H9 (cell line): ENCODE measurements around the gene PPL. TPM values are rescaled to one million over a fixed set of nuclear protein-coding genes. Genes with fewer than 3 reads are reported as not detected.

Experiments used
- DNase-seq: peaks from one replicate; pipeline ENCODE4 v3.0.0-alpha.2; 2017
- H2AFZ ChIP-seq: one replicate; pipeline ENCODE4 v1.6.1; 2013; ENCODE audit warnings: mild to moderate bottlenecking, low read length, control low read depth, moderate library complexity
- H2AK5ac ChIP-seq: 2 replicates; pipeline ENCODE4 v1.6.1; 2013; ENCODE audit warnings: low read length, control low read depth, mixed read lengths; ENCODE audit not compliant: insufficient read length
- H2BK120ac ChIP-seq: one replicate; pipeline ENCODE4 v1.6.1; 2013; ENCODE audit warnings: low read depth, mild to moderate bottlenecking, low read length, control low read depth, inconsistent platforms; ENCODE audit not compliant: poor library complexity, severe bottlenecking
- H2BK12ac ChIP-seq: 2 replicates; pipeline ENCODE4 v1.6.1; 2013; ENCODE audit warnings: low read length, control low read depth, mixed read lengths, low read depth; ENCODE audit not compliant: insufficient read length
- H2BK15ac ChIP-seq: 2 replicates; pipeline ENCODE4 v1.6.1; 2013; ENCODE audit warnings: low read depth, low read length, control low read depth
- H2BK20ac ChIP-seq: one replicate; pipeline ENCODE4 v1.6.1; 2013; ENCODE audit warnings: low read depth, mild to moderate bottlenecking, low read length, control low read depth, inconsistent platforms; ENCODE audit not compliant: poor library complexity, severe bottlenecking
- H2BK5ac ChIP-seq: 2 replicates; pipeline ENCODE4 v1.6.1; 2013; ENCODE audit warnings: low read length, control low read depth, mixed read lengths; ENCODE audit not compliant: insufficient read length
- H3K14ac ChIP-seq: 2 replicates; pipeline ENCODE4 v1.6.1; 2013; ENCODE audit warnings: low read length, control low read depth; ENCODE audit not compliant: insufficient read depth
- H3K18ac ChIP-seq: 2 replicates; pipeline ENCODE4 v1.6.1; 2013; ENCODE audit warnings: low read depth, mild to moderate bottlenecking, mixed read lengths, low read length, control low read depth; ENCODE audit not compliant: insufficient read length
- H3K23ac ChIP-seq: 2 replicates; pipeline ENCODE4 v1.6.1; 2013; ENCODE audit warnings: low read length, control low read depth, mixed read lengths, low read depth; ENCODE audit not compliant: insufficient read length
- H3K23me2 ChIP-seq: 2 replicates; pipeline ENCODE4 v1.6.1; 2013; ENCODE audit warnings: low read depth, mild to moderate bottlenecking, mixed read lengths, low read length, control low read depth; ENCODE audit not compliant: insufficient read length, poor library complexity, severe bottlenecking
- H3K27ac ChIP-seq: 2 replicates; pipeline ENCODE4 v1.5.1; 2013; ENCODE audit warnings: low read length, control low read depth, mixed read lengths, low read depth; ENCODE audit not compliant: insufficient read length
- H3K27me3 ChIP-seq: 2 replicates; pipeline ENCODE4 v1.6.1; 2013; ENCODE audit warnings: low read length, control low read depth, inconsistent platforms; ENCODE audit not compliant: insufficient read depth
- H3K4ac ChIP-seq: 2 replicates; pipeline ENCODE4 v1.6.1; 2013; ENCODE audit warnings: low read depth, mild to moderate bottlenecking, control low read depth, inconsistent platforms, low read length, moderate library complexity
- H3K4me1 ChIP-seq: 2 replicates; pipeline ENCODE4 v1.6.1; 2013; ENCODE audit warnings: low read length, control low read depth, inconsistent platforms; ENCODE audit not compliant: insufficient read depth
- H3K4me2 ChIP-seq: 2 replicates; pipeline ENCODE4 v1.6.1; 2013; ENCODE audit warnings: low read length, control low read depth, mixed read lengths; ENCODE audit not compliant: insufficient read length, insufficient read depth
- H3K56ac ChIP-seq: 2 replicates; pipeline ENCODE4 v1.6.1; 2013; ENCODE audit warnings: low read depth, mild to moderate bottlenecking, mixed read lengths, low read length, control low read depth; ENCODE audit not compliant: insufficient read length
- H3K79me1 ChIP-seq: 2 replicates; pipeline ENCODE4 v1.6.1; 2013; ENCODE audit warnings: low read depth, mild to moderate bottlenecking, moderate library complexity, low read length, control low read depth, inconsistent platforms; ENCODE audit not compliant: insufficient read depth, poor library complexity, severe bottlenecking
- H3K79me2 ChIP-seq: 2 replicates; pipeline ENCODE4 v1.6.1; 2013; ENCODE audit warnings: low read length, control low read depth, inconsistent platforms; ENCODE audit not compliant: insufficient read depth
- H3K9ac ChIP-seq: 2 replicates; pipeline ENCODE4 v1.6.1; 2013; ENCODE audit warnings: low read length, control low read depth, mixed read lengths; ENCODE audit not compliant: insufficient read length; ENCODE audit errors: extremely low read depth
- H3K9me3 ChIP-seq: one replicate; pipeline ENCODE4 v1.6.1; 2013; ENCODE audit warnings: low read depth, low read length, inconsistent platforms; ENCODE audit not compliant: control insufficient read depth
- H3T11ph ChIP-seq: one replicate; pipeline ENCODE4 v1.6.1; 2013; ENCODE audit warnings: mild to moderate bottlenecking, low read length, control low read depth, inconsistent platforms
- H4K20me1 ChIP-seq: one replicate; pipeline ENCODE4 v1.6.1; 2013; ENCODE audit not compliant: control insufficient read depth, insufficient read length, insufficient read depth
- H4K5ac ChIP-seq: 2 replicates; pipeline ENCODE4 v1.6.1; 2013; ENCODE audit warnings: low read depth, mild to moderate bottlenecking, mixed read lengths, low read length, control low read depth; ENCODE audit not compliant: insufficient read length
- H4K8ac ChIP-seq: replicated peaks from 2 replicates; pipeline ENCODE4 v1.6.1; 2013; ENCODE audit warnings: low read length, control low read depth, mixed read lengths, low read depth; ENCODE audit not compliant: insufficient read length
- H4K91ac ChIP-seq: 2 replicates; pipeline ENCODE4 v1.6.1; 2013; ENCODE audit warnings: low read depth, mild to moderate bottlenecking, moderate library complexity, mixed read lengths, low read length, control low read depth; ENCODE audit not compliant: insufficient read length
- H3K27ac Mint-ChIP-seq, 3 experiments: 2 replicates in 2 of 3; 3 replicates in 1 of 3; pipeline ENCODE4 v1.8.0; 2020 to 2021; ENCODE audit warnings: mixed read lengths in 3 of 3, mild to moderate bottlenecking in 1 of 3, moderate library complexity in 1 of 3
- H3K27me3 Mint-ChIP-seq: 2 replicates; pipeline ENCODE4 v1.8.0; 2021; ENCODE audit warnings: low read depth, mild to moderate bottlenecking, moderate library complexity, mixed read lengths
- H3K36me3 Mint-ChIP-seq, 3 experiments: 2 replicates in 2 of 3; 3 replicates in 1 of 3; pipeline ENCODE4 v1.8.0; 2020 to 2021; ENCODE audit warnings: low read depth in 3 of 3, mixed read lengths in 3 of 3; ENCODE audit not compliant: insufficient read depth in 1 of 3
- H3K4me1 Mint-ChIP-seq, 2 experiments: 2 replicates each; pipeline ENCODE4 v1.8.0; 2020; ENCODE audit warnings: mixed read lengths in 2 of 2
- H3K4me3 Mint-ChIP-seq, 2 experiments: 2 replicates in 1 of 2; 3 replicates in 1 of 2; pipeline ENCODE4 v1.8.0; 2020 to 2021; ENCODE audit warnings: mild to moderate bottlenecking in 2 of 2, mixed read lengths in 2 of 2, moderate library complexity in 1 of 2
- H3K9me3 Mint-ChIP-seq, 2 experiments: 2 replicates in 1 of 2; 3 replicates in 1 of 2; pipeline ENCODE4 v1.8.0; 2020; ENCODE audit warnings: mild to moderate bottlenecking in 2 of 2, mixed read lengths in 2 of 2, moderate library complexity in 1 of 2
- WGBS: extraction: QIAGEN DNeasy Blood & Tissue Kit; methylation state at CpG from one replicate; pipeline ENCODE4 v1.1.7; 2013; ENCODE audit warnings: missing lambda C conversion rate, low lambda C conversion rate, mixed read lengths; ENCODE audit not compliant: insufficient read length; ENCODE audit errors: extremely low coverage; 5-methylcytosine and 5-hydroxymethylcytosine counted together
- total RNA-seq: library from RNA; stranded (reverse); gene quantifications from 2 replicates; pipeline ENCODE4 v1.2.1, GENCODE V29; 2021
- TF ChIP-seq, protein P1 (sequence below): fragments of 200-600 bp; sonication (generic); conservative IDR thresholded peaks from 3 replicates; pipeline ENCODE4 v1.8.0; 2021; ENCODE audit warnings: antibody characterized with exemption, mild to moderate bottlenecking

The PPL gene
- total RNA-seq, 1 experiment from 2014 or later, result 29.2 TPM

DNA sequence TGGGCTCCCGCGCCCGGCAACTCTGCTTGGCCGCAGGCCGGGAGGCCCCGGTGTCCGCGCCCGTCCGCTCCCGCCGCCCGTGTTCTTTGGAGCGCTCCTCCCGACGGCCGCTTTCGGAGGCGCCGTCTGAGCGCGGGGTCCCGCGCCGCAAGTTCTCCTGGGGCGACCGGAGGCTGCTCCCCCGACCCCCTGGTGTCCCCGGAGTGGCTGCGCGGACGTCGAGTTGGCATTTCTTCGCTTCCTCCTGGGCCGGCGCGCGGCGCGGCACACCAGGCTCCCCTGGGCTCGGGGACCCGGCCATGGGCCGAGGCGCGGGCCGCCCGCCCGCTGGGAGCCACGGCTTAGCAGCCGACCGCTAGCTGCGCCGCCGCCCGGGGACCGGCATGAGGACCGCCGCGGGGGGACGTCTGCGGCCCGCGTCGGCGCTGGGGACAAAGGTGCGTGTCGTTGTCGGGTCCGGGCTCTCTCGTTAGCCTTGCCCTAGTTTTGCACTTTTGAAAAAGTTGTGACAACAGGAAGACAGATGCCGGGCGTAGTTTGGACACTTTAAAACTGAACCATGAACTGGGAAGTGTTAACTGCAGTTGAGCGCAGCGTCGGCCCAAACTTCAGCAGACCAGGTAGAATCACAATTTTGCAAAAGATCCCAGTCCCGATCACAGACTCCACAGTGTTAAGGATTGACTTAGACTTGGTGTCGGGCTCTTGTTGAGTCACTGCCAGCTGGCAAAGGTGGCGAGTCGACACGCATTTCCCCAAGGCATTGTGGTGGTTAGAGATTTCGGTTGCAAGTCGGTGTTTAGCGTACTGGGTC is 89.0 kb downstream of the PPL start:
- H2BK20ac ChIP-seq, result no peak overlapping the region
- no peak overlapping the region for H3K56ac ChIP-seq
- no peak overlapping the region for H3K18ac ChIP-seq
- no CpG with 5 or more reads among the region's 83 CpGs for WGBS
- no peak overlapping the region for H4K5ac ChIP-seq
- H2AFZ ChIP-seq, result no peak overlapping the region
- TF ChIP-seq, protein P1, sequence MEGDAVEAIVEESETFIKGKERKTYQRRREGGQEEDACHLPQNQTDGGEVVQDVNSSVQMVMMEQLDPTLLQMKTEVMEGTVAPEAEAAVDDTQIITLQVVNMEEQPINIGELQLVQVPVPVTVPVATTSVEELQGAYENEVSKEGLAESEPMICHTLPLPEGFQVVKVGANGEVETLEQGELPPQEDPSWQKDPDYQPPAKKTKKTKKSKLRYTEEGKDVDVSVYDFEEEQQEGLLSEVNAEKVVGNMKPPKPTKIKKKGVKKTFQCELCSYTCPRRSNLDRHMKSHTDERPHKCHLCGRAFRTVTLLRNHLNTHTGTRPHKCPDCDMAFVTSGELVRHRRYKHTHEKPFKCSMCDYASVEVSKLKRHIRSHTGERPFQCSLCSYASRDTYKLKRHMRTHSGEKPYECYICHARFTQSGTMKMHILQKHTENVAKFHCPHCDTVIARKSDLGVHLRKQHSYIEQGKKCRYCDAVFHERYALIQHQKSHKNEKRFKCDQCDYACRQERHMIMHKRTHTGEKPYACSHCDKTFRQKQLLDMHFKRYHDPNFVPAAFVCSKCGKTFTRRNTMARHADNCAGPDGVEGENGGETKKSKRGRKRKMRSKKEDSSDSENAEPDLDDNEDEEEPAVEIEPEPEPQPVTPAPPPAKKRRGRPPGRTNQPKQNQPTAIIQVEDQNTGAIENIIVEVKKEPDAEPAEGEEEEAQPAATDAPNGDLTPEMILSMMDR, result no peak
- peaks cover 3% of the 10 kb centered on the region for H3K4me1 ChIP-seq
- no peak overlapping the region for H3K27ac ChIP-seq
- peak overlapping the region; percentile 64 for H3K9ac ChIP-seq
- H3K4me1 Mint-ChIP-seq, result peaks cover 24 to 31% of the 10 kb centered on the region in 2 experiments
- no peak overlapping the region for H2AK5ac ChIP-seq
- H3K27me3 ChIP-seq, result no peaks in the 10 kb centered on the region
- H2BK5ac ChIP-seq, result no peak overlapping the region
- peaks cover 11% of the 10 kb centered on the region for H3K79me1 ChIP-seq
- peaks cover 17% of the 10 kb centered on the region for H3K23me2 ChIP-seq
- no peaks in the 10 kb centered on the region for H3K27me3 Mint-ChIP-seq
- H4K8ac ChIP-seq, result no peak overlapping the region
- H3K79me2 ChIP-seq, result peaks cover 30% of the 10 kb centered on the region
- no peak overlapping the region for H2BK15ac ChIP-seq
- H3K4me2 ChIP-seq, result peak overlapping the region; percentile 98
- H3K23ac ChIP-seq, result no peak overlapping the region
- H3K4ac ChIP-seq, result no peak overlapping the region
- no peak overlapping the region for H2BK12ac ChIP-seq
- H3K27ac Mint-ChIP-seq, result peak overlapping the region in 2 of 3 experiments; percentile 62 to 86; a peak in 3 of 7 replicates
- no peak overlapping the region for H3T11ph ChIP-seq
- H2BK120ac ChIP-seq, result no peak overlapping the region
- H3K14ac ChIP-seq, result peak overlapping the region; percentile 32; the same call in 1 of the 2 replicates
- no peaks in the 10 kb centered on the region for H3K9me3 Mint-ChIP-seq
- H3K4me3 Mint-ChIP-seq, result peak overlapping the region; percentile 82 to 93
- no peaks in the 10 kb centered on the region for H3K9me3 ChIP-seq
- H3K36me3 Mint-ChIP-seq, result peaks cover 21 to 39% (median 34%) of the 10 kb centered on the region in 3 experiments
- H4K91ac ChIP-seq, result no peak overlapping the region
- H4K20me1 ChIP-seq, result no peaks in the 10 kb centered on the region
- DNase-seq, result peak; percentile 38
